H9 (cell line): ENCODE results near the gene GBE1. TPM values are rescaled to one million over a fixed set of nuclear protein-coding genes. Genes with fewer than 3 reads are reported as not detected.

Experiments used
- DNase-seq: peaks from one replicate; pipeline ENCODE4 v3.0.0-alpha.2; 2017
- H2AFZ ChIP-seq: one replicate; pipeline ENCODE4 v1.6.1; 2013; ENCODE audit warnings: mild to moderate bottlenecking, low read length, control low read depth, moderate library complexity
- H2AK5ac ChIP-seq: 2 replicates; pipeline ENCODE4 v1.6.1; 2013; ENCODE audit warnings: low read length, control low read depth, mixed read lengths; ENCODE audit not compliant: insufficient read length
- H2BK120ac ChIP-seq: one replicate; pipeline ENCODE4 v1.6.1; 2013; ENCODE audit warnings: low read depth, mild to moderate bottlenecking, low read length, control low read depth, inconsistent platforms; ENCODE audit not compliant: poor library complexity, severe bottlenecking
- H2BK12ac ChIP-seq: 2 replicates; pipeline ENCODE4 v1.6.1; 2013; ENCODE audit warnings: low read length, control low read depth, mixed read lengths, low read depth; ENCODE audit not compliant: insufficient read length
- H2BK15ac ChIP-seq: 2 replicates; pipeline ENCODE4 v1.6.1; 2013; ENCODE audit warnings: low read depth, low read length, control low read depth
- H2BK20ac ChIP-seq: one replicate; pipeline ENCODE4 v1.6.1; 2013; ENCODE audit warnings: low read depth, mild to moderate bottlenecking, low read length, control low read depth, inconsistent platforms; ENCODE audit not compliant: poor library complexity, severe bottlenecking
- H2BK5ac ChIP-seq: 2 replicates; pipeline ENCODE4 v1.6.1; 2013; ENCODE audit warnings: low read length, control low read depth, mixed read lengths; ENCODE audit not compliant: insufficient read length
- H3K14ac ChIP-seq: 2 replicates; pipeline ENCODE4 v1.6.1; 2013; ENCODE audit warnings: low read length, control low read depth; ENCODE audit not compliant: insufficient read depth
- H3K18ac ChIP-seq: 2 replicates; pipeline ENCODE4 v1.6.1; 2013; ENCODE audit warnings: low read depth, mild to moderate bottlenecking, mixed read lengths, low read length, control low read depth; ENCODE audit not compliant: insufficient read length
- H3K23ac ChIP-seq: 2 replicates; pipeline ENCODE4 v1.6.1; 2013; ENCODE audit warnings: low read length, control low read depth, mixed read lengths, low read depth; ENCODE audit not compliant: insufficient read length
- H3K23me2 ChIP-seq: 2 replicates; pipeline ENCODE4 v1.6.1; 2013; ENCODE audit warnings: low read depth, mild to moderate bottlenecking, mixed read lengths, low read length, control low read depth; ENCODE audit not compliant: insufficient read length, poor library complexity, severe bottlenecking
- H3K27ac ChIP-seq: 2 replicates; pipeline ENCODE4 v1.5.1; 2013; ENCODE audit warnings: low read length, control low read depth, mixed read lengths, low read depth; ENCODE audit not compliant: insufficient read length
- H3K27me3 ChIP-seq: 2 replicates; pipeline ENCODE4 v1.6.1; 2013; ENCODE audit warnings: low read length, control low read depth, inconsistent platforms; ENCODE audit not compliant: insufficient read depth
- H3K4ac ChIP-seq: 2 replicates; pipeline ENCODE4 v1.6.1; 2013; ENCODE audit warnings: low read depth, mild to moderate bottlenecking, control low read depth, inconsistent platforms, low read length, moderate library complexity
- H3K4me1 ChIP-seq: 2 replicates; pipeline ENCODE4 v1.6.1; 2013; ENCODE audit warnings: low read length, control low read depth, inconsistent platforms; ENCODE audit not compliant: insufficient read depth
- H3K4me2 ChIP-seq: 2 replicates; pipeline ENCODE4 v1.6.1; 2013; ENCODE audit warnings: low read length, control low read depth, mixed read lengths; ENCODE audit not compliant: insufficient read length, insufficient read depth
- H3K56ac ChIP-seq: 2 replicates; pipeline ENCODE4 v1.6.1; 2013; ENCODE audit warnings: low read depth, mild to moderate bottlenecking, mixed read lengths, low read length, control low read depth; ENCODE audit not compliant: insufficient read length
- H3K79me1 ChIP-seq: 2 replicates; pipeline ENCODE4 v1.6.1; 2013; ENCODE audit warnings: low read depth, mild to moderate bottlenecking, moderate library complexity, low read length, control low read depth, inconsistent platforms; ENCODE audit not compliant: insufficient read depth, poor library complexity, severe bottlenecking
- H3K79me2 ChIP-seq: 2 replicates; pipeline ENCODE4 v1.6.1; 2013; ENCODE audit warnings: low read length, control low read depth, inconsistent platforms; ENCODE audit not compliant: insufficient read depth
- H3K9ac ChIP-seq: 2 replicates; pipeline ENCODE4 v1.6.1; 2013; ENCODE audit warnings: low read length, control low read depth, mixed read lengths; ENCODE audit not compliant: insufficient read length; ENCODE audit errors: extremely low read depth
- H3K9me3 ChIP-seq: one replicate; pipeline ENCODE4 v1.6.1; 2013; ENCODE audit warnings: low read depth, low read length, inconsistent platforms; ENCODE audit not compliant: control insufficient read depth
- H3T11ph ChIP-seq: one replicate; pipeline ENCODE4 v1.6.1; 2013; ENCODE audit warnings: mild to moderate bottlenecking, low read length, control low read depth, inconsistent platforms
- H4K20me1 ChIP-seq: one replicate; pipeline ENCODE4 v1.6.1; 2013; ENCODE audit not compliant: control insufficient read depth, insufficient read length, insufficient read depth
- H4K5ac ChIP-seq: 2 replicates; pipeline ENCODE4 v1.6.1; 2013; ENCODE audit warnings: low read depth, mild to moderate bottlenecking, mixed read lengths, low read length, control low read depth; ENCODE audit not compliant: insufficient read length
- H4K8ac ChIP-seq: replicated peaks from 2 replicates; pipeline ENCODE4 v1.6.1; 2013; ENCODE audit warnings: low read length, control low read depth, mixed read lengths, low read depth; ENCODE audit not compliant: insufficient read length
- H4K91ac ChIP-seq: 2 replicates; pipeline ENCODE4 v1.6.1; 2013; ENCODE audit warnings: low read depth, mild to moderate bottlenecking, moderate library complexity, mixed read lengths, low read length, control low read depth; ENCODE audit not compliant: insufficient read length
- H3K27ac Mint-ChIP-seq, 3 experiments: 2 replicates in 2 of 3; 3 replicates in 1 of 3; pipeline ENCODE4 v1.8.0; 2020 to 2021; ENCODE audit warnings: mixed read lengths in 3 of 3, mild to moderate bottlenecking in 1 of 3, moderate library complexity in 1 of 3
- H3K27me3 Mint-ChIP-seq: 2 replicates; pipeline ENCODE4 v1.8.0; 2021; ENCODE audit warnings: low read depth, mild to moderate bottlenecking, moderate library complexity, mixed read lengths
- H3K36me3 Mint-ChIP-seq, 3 experiments: 2 replicates in 2 of 3; 3 replicates in 1 of 3; pipeline ENCODE4 v1.8.0; 2020 to 2021; ENCODE audit warnings: low read depth in 3 of 3, mixed read lengths in 3 of 3; ENCODE audit not compliant: insufficient read depth in 1 of 3
- H3K4me1 Mint-ChIP-seq, 2 experiments: 2 replicates each; pipeline ENCODE4 v1.8.0; 2020; ENCODE audit warnings: mixed read lengths in 2 of 2
- H3K4me3 Mint-ChIP-seq, 2 experiments: 2 replicates in 1 of 2; 3 replicates in 1 of 2; pipeline ENCODE4 v1.8.0; 2020 to 2021; ENCODE audit warnings: mild to moderate bottlenecking in 2 of 2, mixed read lengths in 2 of 2, moderate library complexity in 1 of 2
- H3K9me3 Mint-ChIP-seq, 2 experiments: 2 replicates in 1 of 2; 3 replicates in 1 of 2; pipeline ENCODE4 v1.8.0; 2020; ENCODE audit warnings: mild to moderate bottlenecking in 2 of 2, mixed read lengths in 2 of 2, moderate library complexity in 1 of 2
- WGBS: extraction: QIAGEN DNeasy Blood & Tissue Kit; methylation state at CpG from one replicate; pipeline ENCODE4 v1.1.7; 2013; ENCODE audit warnings: missing lambda C conversion rate, low lambda C conversion rate, mixed read lengths; ENCODE audit not compliant: insufficient read length; ENCODE audit errors: extremely low coverage; 5-methylcytosine and 5-hydroxymethylcytosine counted together
- total RNA-seq: library from RNA; stranded (reverse); gene quantifications from 2 replicates; pipeline ENCODE4 v1.2.1, GENCODE V29; 2021
- TF ChIP-seq, protein P1 (sequence below): fragments of 200-600 bp; sonication (generic); conservative IDR thresholded peaks from 3 replicates; pipeline ENCODE4 v1.8.0; 2021; ENCODE audit warnings: antibody characterized with exemption, mild to moderate bottlenecking

The GBE1 gene
- total RNA-seq, 1 experiment from 2014 or later, result 13.8 TPM

DNA sequence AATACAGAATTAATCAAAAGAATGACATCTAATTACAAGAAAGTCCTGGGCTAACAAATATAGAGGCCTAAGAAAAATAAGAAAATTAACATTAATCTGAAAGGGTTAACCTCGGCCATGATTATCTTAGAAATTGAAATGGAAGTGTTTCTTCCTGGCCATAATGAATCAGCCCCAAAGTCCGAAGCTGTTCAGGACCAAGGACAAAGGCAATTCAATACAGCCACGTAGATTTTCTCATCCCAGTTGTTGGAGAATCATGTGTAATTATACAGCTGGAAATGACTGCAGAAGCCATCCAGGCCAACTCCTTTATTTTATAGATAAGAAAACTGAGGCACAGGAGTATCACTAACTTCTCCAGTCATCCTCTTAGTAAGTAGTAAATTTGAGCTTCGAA, 38.0 kb upstream of the GBE1 start:
- H3K79me2 ChIP-seq, result no peaks in the 10 kb centered on the region
- no peak overlapping the region for H3K56ac ChIP-seq
- H4K5ac ChIP-seq, result no peak overlapping the region
- H3K79me1 ChIP-seq, result no peaks in the 10 kb centered on the region
- no peak overlapping the region for H2BK12ac ChIP-seq
- DNase-seq, result no peak
- Mint-ChIP-seq H3K27me3 (no peaks in the 10 kb centered on the region), H3K27ac (no peak overlapping the region), H3K9me3 (no peaks in the 10 kb centered on the region; a peak in 1 of 5 replicates), H3K36me3 (no peaks in the 10 kb centered on the region), H3K4me3 (no peak overlapping the region), H3K4me1 (no peaks in the 10 kb centered on the region)
- H2BK15ac ChIP-seq, result no peak overlapping the region
- no peak overlapping the region for H2BK20ac ChIP-seq
- H2BK120ac ChIP-seq, result no peak overlapping the region
- no peak overlapping the region for H3K4ac ChIP-seq
- no peak overlapping the region for H4K91ac ChIP-seq
- H3K14ac ChIP-seq, result no peak overlapping the region
- H2BK5ac ChIP-seq, result no peak overlapping the region
- H2AFZ ChIP-seq, result no peak overlapping the region
- no peak overlapping the region for H2AK5ac ChIP-seq
- no CpG with 5 or more reads among the region's 4 CpGs for WGBS
- H3K4me2 ChIP-seq, result no peak overlapping the region
- no peak overlapping the region for H3K27ac ChIP-seq
- TF ChIP-seq, protein P1, sequence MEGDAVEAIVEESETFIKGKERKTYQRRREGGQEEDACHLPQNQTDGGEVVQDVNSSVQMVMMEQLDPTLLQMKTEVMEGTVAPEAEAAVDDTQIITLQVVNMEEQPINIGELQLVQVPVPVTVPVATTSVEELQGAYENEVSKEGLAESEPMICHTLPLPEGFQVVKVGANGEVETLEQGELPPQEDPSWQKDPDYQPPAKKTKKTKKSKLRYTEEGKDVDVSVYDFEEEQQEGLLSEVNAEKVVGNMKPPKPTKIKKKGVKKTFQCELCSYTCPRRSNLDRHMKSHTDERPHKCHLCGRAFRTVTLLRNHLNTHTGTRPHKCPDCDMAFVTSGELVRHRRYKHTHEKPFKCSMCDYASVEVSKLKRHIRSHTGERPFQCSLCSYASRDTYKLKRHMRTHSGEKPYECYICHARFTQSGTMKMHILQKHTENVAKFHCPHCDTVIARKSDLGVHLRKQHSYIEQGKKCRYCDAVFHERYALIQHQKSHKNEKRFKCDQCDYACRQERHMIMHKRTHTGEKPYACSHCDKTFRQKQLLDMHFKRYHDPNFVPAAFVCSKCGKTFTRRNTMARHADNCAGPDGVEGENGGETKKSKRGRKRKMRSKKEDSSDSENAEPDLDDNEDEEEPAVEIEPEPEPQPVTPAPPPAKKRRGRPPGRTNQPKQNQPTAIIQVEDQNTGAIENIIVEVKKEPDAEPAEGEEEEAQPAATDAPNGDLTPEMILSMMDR, result no peak
- H3K23ac ChIP-seq, result no peak overlapping the region
- H4K8ac ChIP-seq, result no peak overlapping the region
- H3K18ac ChIP-seq, result no peak overlapping the region
- no peaks in the 10 kb centered on the region for H3K27me3 ChIP-seq
- no peaks in the 10 kb centered on the region for H3K9me3 ChIP-seq
- no peak overlapping the region for H3K9ac ChIP-seq
- H3T11ph ChIP-seq, result no peak overlapping the region
- H3K4me1 ChIP-seq, result no peaks in the 10 kb centered on the region
- no peaks in the 10 kb centered on the region for H4K20me1 ChIP-seq
- H3K23me2 ChIP-seq, result no peaks in the 10 kb centered on the region
